GM19043 (cell line): ENCODE measurements around the gene MED28.
"Not testable (repeated sequence)": the region's sequence is repeated elsewhere in the genome, so short reads cannot be mapped to it uniquely, and the experiment has no call there.

Experiments
- ATAC-seq: cut with Tn5 transposase; IDR thresholded peaks from one replicate; pipeline ENCODE4 v1.9.1; 2021; ENCODE audit warnings: low read depth; ENCODE audit not compliant: unreplicated experiment

MED28 gene

GRCh38 chr4:17614416-17615299 lies at the start of gene MED28:
Gene MED28 (plus strand): TSS chr4:17614641. CDS start chr4:17614655, 14 bp downstream.
- ATAC-seq: peak; percentile 91

- no peak for ATAC-seq
Measured at GRCh38 chr4:17565846-17566245, 48.6 kb upstream of the MED28 start.

GRCh38 chr4:17567271-17567670 lies 47.2 kb upstream of the MED28 start:
- ATAC-seq: no peak

GRCh38 chr4:17574206-17574605 lies 40.2 kb upstream of the MED28 start:
- ATAC-seq: no peak

DNA sequence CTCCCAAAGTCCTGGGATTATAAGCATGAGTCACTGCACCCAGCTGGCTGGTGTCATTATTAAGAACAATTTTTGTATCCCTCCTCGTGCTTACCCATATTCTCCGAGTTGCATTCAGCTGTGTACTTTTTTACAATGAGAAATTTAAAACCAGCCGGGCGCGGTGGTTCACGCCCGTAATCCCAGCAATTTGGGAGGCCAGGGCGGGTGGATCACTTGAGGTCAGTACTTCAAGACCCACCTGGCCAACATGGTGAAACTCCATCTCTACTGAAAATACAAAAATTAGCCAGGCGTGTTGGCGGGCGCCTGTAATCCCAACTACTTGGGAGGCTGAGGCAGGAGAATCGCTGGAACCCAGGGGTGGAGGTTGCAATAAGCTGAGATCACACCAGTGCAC lies 39.3 kb upstream of the MED28 start:
- ATAC-seq: not testable (repeated sequence)

GRCh38 chr4:17576932-17577664 lies 37.3 kb upstream of the MED28 start, which contains the start of gene LAP3:
Gene LAP3 (plus strand): TSS chr4:17577198. CDS start chr4:17577466, 268 bp downstream.
- peak; percentile 72 for ATAC-seq

DNA sequence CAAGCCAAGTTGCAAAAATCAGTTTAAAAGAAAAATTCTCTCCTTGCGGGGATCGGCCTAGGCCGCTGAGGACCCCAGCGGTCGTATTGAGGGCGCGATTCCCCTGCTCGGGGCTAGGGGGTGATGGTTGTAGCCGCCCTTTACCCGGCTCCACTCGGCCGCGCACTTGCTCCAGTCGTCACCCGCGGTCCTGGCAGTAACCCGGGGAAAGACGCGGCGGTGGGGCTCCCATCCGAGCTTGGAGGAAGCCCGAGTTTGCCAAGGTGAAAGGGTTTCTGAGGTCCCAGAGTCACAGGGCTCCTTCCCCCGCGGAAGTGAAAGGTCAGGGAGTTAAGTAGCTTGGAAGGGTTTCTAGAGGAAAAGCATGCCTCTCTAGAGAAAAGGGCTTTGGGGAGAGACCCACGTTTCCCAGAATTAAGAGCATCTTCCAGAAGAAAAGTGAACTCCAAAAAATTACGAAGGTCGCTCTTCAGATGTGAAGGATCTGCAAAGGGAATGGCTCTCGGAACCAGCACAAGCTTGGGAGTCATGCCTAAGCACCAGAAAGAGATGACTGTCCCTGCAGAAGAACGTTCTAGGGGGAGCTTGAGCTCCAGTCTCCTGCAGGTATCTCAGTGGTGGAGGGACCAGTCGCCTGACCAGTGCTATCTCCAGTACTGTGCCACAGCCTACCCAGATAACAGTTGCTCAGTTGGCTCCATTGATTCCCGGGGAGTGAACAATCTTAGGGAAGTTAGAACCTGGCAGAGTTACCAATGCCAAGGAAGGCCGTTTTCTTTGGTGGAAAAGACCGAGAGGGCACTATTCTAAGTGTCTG lies 36.6 kb upstream of the MED28 start:
- peak; percentile 10 for ATAC-seq

DNA sequence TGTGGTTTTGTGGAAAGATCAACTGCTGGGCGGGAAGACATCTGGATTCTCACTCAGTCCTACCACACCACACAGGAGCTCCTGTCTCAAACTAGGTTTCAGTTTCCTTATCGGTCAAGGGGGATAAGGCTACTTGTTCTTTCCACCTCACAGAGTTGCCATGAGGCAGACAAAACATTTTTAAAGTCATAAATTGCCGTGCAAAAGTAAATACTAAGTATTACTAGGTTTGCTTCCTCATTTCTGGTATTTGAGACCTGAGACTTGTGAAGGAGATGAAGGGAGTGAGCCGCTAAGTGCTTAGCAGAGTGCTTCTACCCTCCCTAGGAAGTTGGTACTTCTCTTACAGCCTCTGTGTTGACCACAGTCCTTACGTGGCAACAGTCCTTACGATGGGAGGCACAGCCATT lies 36.0 kb upstream of the MED28 start:
- ATAC-seq: peak; percentile 31

- no peak for ATAC-seq
Measured at GRCh38 chr4:17580969-17581368, 33.5 kb upstream of the MED28 start.

DNA sequence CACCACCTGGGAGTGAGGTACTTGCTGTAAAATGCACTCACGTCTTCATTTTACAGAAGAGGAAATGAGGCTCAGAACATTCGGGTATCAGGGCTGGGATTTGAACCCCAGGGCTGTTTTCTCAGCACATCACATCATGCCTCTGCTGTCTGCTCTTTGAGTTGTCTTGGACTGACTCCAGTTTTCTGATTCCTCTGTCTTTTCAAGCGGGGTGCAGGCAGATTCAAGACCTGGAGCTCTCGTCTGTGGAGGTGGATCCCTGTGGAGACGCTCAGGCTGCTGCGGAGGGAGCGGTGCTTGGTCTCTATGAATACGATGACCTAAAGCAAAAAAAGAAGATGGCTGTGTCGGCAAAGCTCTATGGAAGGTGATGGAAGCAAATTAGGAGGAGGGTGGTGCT lies 31.2 kb upstream of the MED28 start:
- ATAC-seq: no peak

DNA sequence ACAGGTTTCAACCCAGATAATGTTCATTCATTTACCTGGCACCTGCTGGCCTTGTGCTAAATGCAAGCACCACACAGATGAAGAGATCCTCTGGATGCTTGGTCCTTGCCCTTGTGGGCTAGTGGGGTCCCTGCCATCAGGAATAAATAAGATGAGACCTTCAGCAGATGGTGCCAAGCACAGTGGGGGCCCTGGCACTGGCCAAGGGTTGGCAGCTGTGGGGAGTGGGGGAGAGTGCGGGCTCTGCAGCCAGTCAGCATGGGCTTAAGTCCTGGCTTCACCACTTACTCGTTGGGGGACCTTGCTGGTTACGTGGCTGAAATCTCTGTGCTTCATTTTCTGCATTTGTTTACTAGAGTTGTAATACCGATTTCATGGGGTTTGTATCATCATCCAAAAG lies 30.5 kb upstream of the MED28 start:
- ATAC-seq: no peak

GRCh38 chr4:17584521-17585213 lies 29.8 kb upstream of the MED28 start:
- no peak for ATAC-seq

- ATAC-seq: no peak
Measured at GRCh38 chr4:17587094-17587822, 27.2 kb upstream of the MED28 start.

GRCh38 chr4:17589355-17589754 lies 25.1 kb upstream of the MED28 start:
- no peak for ATAC-seq

GRCh38 chr4:17595471-17596005 lies 18.9 kb upstream of the MED28 start:
- ATAC-seq: peak; percentile 88

DNA sequence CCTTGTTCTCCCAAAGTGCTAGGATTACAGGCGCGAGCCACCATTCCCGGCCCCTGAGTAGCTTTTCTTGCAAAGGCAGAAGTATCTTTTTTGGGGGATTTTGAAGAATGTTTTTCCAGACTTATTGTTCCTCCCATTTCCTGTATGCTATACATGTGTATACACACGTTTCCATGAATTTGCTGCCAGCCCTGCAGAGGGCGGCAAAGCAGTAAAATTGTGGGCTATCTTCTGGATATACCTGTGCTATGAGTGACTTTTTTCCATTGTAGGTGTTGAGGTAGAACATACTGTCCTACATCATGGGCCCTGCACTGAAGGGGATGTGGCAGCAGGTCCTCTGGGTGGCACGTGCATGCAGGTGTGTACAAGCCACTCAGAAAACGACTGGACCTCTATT lies 16.9 kb upstream of the MED28 start:
- no peak for ATAC-seq

GRCh38 chr4:17599826-17600225 lies 14.6 kb upstream of the MED28 start:
- ATAC-seq: no peak

DNA sequence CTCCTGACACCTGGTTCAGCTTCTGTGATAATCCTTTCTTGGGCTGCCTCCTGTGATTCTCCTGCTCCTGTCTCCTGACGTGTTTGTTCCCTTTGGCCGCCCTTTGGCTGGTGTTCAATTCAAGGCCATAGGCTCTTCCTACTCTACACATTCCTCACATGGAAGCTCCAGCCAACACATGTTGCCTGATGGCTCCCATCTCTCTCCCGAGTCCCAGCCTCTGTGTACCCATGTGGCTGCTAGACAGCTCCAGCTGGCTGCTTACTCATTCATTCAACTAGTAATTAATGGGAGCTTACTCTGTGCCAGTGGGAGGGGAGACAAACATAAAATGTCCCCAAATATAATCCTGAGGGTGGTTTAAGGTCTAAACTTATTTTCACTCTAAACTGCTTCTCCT lies 9.2 kb upstream of the MED28 start:
- ATAC-seq: no peak

DNA sequence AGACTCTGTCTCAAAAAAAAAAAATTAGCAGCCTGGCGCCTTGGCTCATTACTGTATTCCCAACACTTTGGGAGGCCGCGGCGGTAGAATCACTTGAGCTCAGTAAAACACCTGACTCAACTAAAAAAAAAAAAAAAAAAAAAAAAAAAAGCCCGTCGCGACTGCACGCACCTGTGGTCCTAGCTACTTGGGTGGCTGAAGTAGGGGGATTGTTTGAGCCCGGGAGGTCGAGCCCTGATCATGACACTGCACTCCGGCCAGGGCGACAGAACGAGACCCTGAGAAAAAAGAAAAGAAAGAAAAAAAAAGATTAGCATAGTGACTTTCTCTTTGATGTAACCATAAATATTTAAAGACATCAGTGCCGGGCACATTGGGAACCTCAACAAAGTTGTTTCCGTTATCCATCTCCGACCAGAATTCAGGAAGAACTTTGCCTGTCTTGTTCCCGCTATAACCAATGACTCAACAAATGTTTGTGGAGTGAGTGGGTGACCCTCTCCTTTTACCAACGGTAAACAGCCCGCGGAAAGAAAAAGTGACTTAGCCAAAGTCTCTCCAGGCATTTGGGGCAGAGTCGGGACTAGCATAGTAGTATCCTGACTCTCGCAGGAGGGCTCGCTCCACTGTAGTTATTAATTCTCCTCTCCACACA lies 553 bp upstream of the MED28 start:
- ATAC-seq: peak; percentile 46
